HG03558 (cell line): ENCODE measurements around the gene UTS2B.

ENCODE experiments used
- ATAC-seq: cut with Tn5 transposase; IDR thresholded peaks from one replicate; pipeline ENCODE4 v1.9.1; 2021; ENCODE audit warnings: moderate number of reproducible peaks; ENCODE audit not compliant: unreplicated experiment; ENCODE audit errors: extremely low read depth

The UTS2B gene

GRCh38 chr3:191328383-191328961 is 1.9 kb downstream of the UTS2B start:
- no peak for ATAC-seq

- ATAC-seq, result no peak
Observed at GRCh38 chr3:191327526-191327925, 2.8 kb downstream of the UTS2B start.

GRCh38 chr3:191324936-191325335 is 5.4 kb downstream of the UTS2B start:
- no peak for ATAC-seq

GRCh38 chr3:191321019-191321767 is 9.1 kb downstream of the UTS2B start:
- no peak for ATAC-seq

- no peak for ATAC-seq
Observed at GRCh38 chr3:191320316-191320715, 10.0 kb downstream of the UTS2B start.

- ATAC-seq, result no peak
Observed at GRCh38 chr3:191316876-191317603, 13.3 kb downstream of the UTS2B start.

GRCh38 chr3:191314109-191314728 is 16.1 kb downstream of the UTS2B start:
- ATAC-seq, result no peak

- no peak for ATAC-seq
Observed at GRCh38 chr3:191313296-191313695, 17.0 kb downstream of the UTS2B start.

GRCh38 chr3:191307341-191307740 is 23.0 kb downstream of the UTS2B start:
- no peak for ATAC-seq

GRCh38 chr3:191306428-191306827 is 23.9 kb downstream of the UTS2B start:
- no peak for ATAC-seq

- no peak for ATAC-seq
Observed at GRCh38 chr3:191303596-191303995, 26.7 kb downstream of the UTS2B start.

- ATAC-seq, result no peak
Observed at GRCh38 chr3:191302451-191302850, 27.9 kb downstream of the UTS2B start.

- no peak for ATAC-seq
Observed at GRCh38 chr3:191301782-191302411, 28.4 kb downstream of the UTS2B start.

- ATAC-seq, result peak; percentile 44
Observed at GRCh38 chr3:191301017-191301416, 29.3 kb downstream of the UTS2B start.

- no peak for ATAC-seq
Observed at GRCh38 chr3:191300422-191300821, 29.9 kb downstream of the UTS2B start.

GRCh38 chr3:191298846-191299245 is 31.5 kb downstream of the UTS2B start:
- ATAC-seq, result no peak

GRCh38 chr3:191296041-191296541 is 34.2 kb downstream of the UTS2B start:
- ATAC-seq, result peak; percentile 83

GRCh38 chr3:191294291-191294690 is 36.0 kb downstream of the UTS2B start:
- ATAC-seq, result no peak

GRCh38 chr3:191292243-191293015 is 37.9 kb downstream of the UTS2B start:
- no peak for ATAC-seq
